OCI-LY1 (cell line): ENCODE results near the gene NOA1.

ENCODE experiments used
- H2AFZ ChIP-seq: fragments of 200-600 bp; sonication (generic), shearing (Covaris generic); 2 replicates; pipeline ENCODE4 v1.6.0; 2014; ENCODE audit warnings: antibody characterized with exemption, mild to moderate bottlenecking, low read length
- H3F3A ChIP-seq: fragments of 200-600 bp; sonication (generic), shearing (Covaris generic); 2 replicates; pipeline ENCODE4 v1.6.0; 2014; ENCODE audit warnings: mild to moderate bottlenecking, antibody characterized with exemption, low read length, moderate library complexity; ENCODE audit not compliant: insufficient read depth
- H3K27ac ChIP-seq: fragments of 200-600 bp; sonication (generic); 2 replicates; pipeline ENCODE4 v1.5.1; 2014; ENCODE audit warnings: low read length, mixed run types, mild to moderate bottlenecking, low read depth; ENCODE audit not compliant: poor library complexity, severe bottlenecking
- H3K27me3 ChIP-seq: fragments of 200-600 bp; sonication (generic); 2 replicates; pipeline ENCODE4 v1.6.0; 2014; ENCODE audit warnings: antibody characterized with exemption, mild to moderate bottlenecking, low read length, moderate library complexity; ENCODE audit not compliant: insufficient read depth
- H3K36me3 ChIP-seq: fragments of 200-600 bp; sonication (generic); 2 replicates; pipeline ENCODE4 v1.6.1; 2014; ENCODE audit warnings: mild to moderate bottlenecking, antibody characterized with exemption, low read length, moderate library complexity, mixed read lengths; ENCODE audit not compliant: insufficient read depth
- H3K4me1 ChIP-seq: fragments of 200-600 bp; sonication (generic); 2 replicates; pipeline ENCODE4 v1.5.1; 2014; ENCODE audit warnings: mild to moderate bottlenecking, low read length, moderate library complexity; ENCODE audit not compliant: insufficient read depth, severe bottlenecking
- H3K4me2 ChIP-seq: fragments of 200-600 bp; sonication (generic), shearing (Covaris generic); 2 replicates; pipeline ENCODE4 v1.6.1; 2014; ENCODE audit warnings: low read length
- H3K4me3 ChIP-seq: fragments of 200-600 bp; sonication (generic); 2 replicates; pipeline ENCODE4 v1.5.1; 2014; ENCODE audit warnings: low read length, low read depth, mild to moderate bottlenecking, mixed read lengths; ENCODE audit not compliant: poor library complexity, severe bottlenecking
- H3K79me2 ChIP-seq: fragments of 200-600 bp; shearing (Covaris generic); 2 replicates; pipeline ENCODE4 v1.6.1; 2016; ENCODE audit warnings: mixed run types, low read length, mixed read lengths; ENCODE audit not compliant: insufficient read depth
- H3K9ac ChIP-seq: fragments of 200-600 bp; sonication (generic), shearing (Covaris generic); 2 replicates; pipeline ENCODE4 v1.6.1; 2014; ENCODE audit warnings: mild to moderate bottlenecking, low read length, mixed read lengths
- H3K9me2 ChIP-seq: fragments of 200-600 bp; sonication (generic), shearing (Covaris generic); 2 replicates; pipeline ENCODE4 v1.6.1; 2014; ENCODE audit warnings: low read depth, mild to moderate bottlenecking, low read length, mixed read lengths
- H3K9me3 ChIP-seq: fragments of 200-600 bp; shearing (Covaris generic); 2 replicates; pipeline ENCODE4 v1.6.1; 2014; ENCODE audit warnings: low read length, mixed read lengths
- H4K20me1 ChIP-seq: fragments of 200-600 bp; sonication (generic), shearing (Covaris generic); 2 replicates; pipeline ENCODE4 v1.6.0; 2016; ENCODE audit warnings: mild to moderate bottlenecking, low read length; ENCODE audit not compliant: insufficient read depth
- CTCF ChIP-seq: fragments of 200-600 bp; sonication (generic), shearing (Covaris generic); IDR thresholded peaks from 2 replicates; pipeline ENCODE4 v1.5.1; 2017; ENCODE audit warnings: mild to moderate bottlenecking, antibody characterized with exemption, low read length, moderate library complexity, mixed read lengths
- EZH2 ChIP-seq: fragments of 200-600 bp; sonication (generic), shearing (Covaris generic); IDR thresholded peaks from 2 replicates; pipeline ENCODE4 v1.8.0; 2017; ENCODE audit warnings: borderline replicate concordance, mixed run types, mild to moderate bottlenecking, antibody characterized with exemption, low read length, moderate library complexity, mixed read lengths

NOA1 gene

DNA sequence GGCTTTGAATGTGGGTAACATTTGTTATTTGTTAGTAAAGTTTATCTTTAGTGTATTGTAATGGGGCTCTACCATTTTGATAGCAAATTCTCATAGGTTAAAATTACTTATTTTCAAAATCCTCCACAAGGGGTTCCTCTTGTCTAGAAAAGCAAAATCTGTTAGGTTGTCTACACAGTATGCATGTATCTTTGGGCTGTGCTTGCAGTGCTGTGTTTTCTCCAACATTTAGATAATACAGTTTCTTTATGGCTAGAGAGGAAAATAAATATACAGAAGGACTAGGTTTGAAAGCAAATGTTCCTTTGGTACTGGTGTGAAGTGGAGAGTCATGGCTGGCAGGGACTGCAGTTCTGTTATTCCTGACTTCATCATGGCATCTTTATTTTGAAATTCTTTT is 41.6 kb upstream of the NOA1 start:
- Histone ChIP-seq H4K20me1 (no peaks in the 10 kb centered on the region), H3K4me3 (no peak overlapping the region), H3K36me3 (peaks cover 93% of the 10 kb centered on the region), H3K9me3 (no peaks in the 10 kb centered on the region), H3K79me2 (no peaks in the 10 kb centered on the region), H3K4me2 (no peak overlapping the region), H3K27me3 (no peaks in the 10 kb centered on the region), H3K9ac (no peak overlapping the region), H3F3A (no peaks in the 10 kb centered on the region), H2AFZ (no peak overlapping the region), H3K27ac (no peak overlapping the region), H3K9me2 (no peaks in the 10 kb centered on the region), H3K4me1 (no peaks in the 10 kb centered on the region)
- TF ChIP-seq CTCF (no peak), EZH2 (no peak)

GRCh38 chr4:57013543-57014120 is 36.2 kb upstream of the NOA1 start:
- H3K4me2 ChIP-seq = no peak overlapping the region
- H2AFZ ChIP-seq = no peak overlapping the region
- no peaks in the 10 kb centered on the region for H3K4me1 ChIP-seq
- no peaks in the 10 kb centered on the region for H3K27me3 ChIP-seq
- TF ChIP-seq EZH2 = no peak
- TF ChIP-seq CTCF = no peak
- no peaks in the 10 kb centered on the region for H3K9me2 ChIP-seq
- no peaks in the 10 kb centered on the region for H3F3A ChIP-seq
- H3K27ac ChIP-seq = no peak overlapping the region
- H3K9me3 ChIP-seq = no peaks in the 10 kb centered on the region
- no peak overlapping the region for H3K9ac ChIP-seq
- no peak overlapping the region for H3K4me3 ChIP-seq
- peaks cover 84% of the 10 kb centered on the region for H3K36me3 ChIP-seq
- H4K20me1 ChIP-seq = no peaks in the 10 kb centered on the region
- H3K79me2 ChIP-seq = no peaks in the 10 kb centered on the region

DNA sequence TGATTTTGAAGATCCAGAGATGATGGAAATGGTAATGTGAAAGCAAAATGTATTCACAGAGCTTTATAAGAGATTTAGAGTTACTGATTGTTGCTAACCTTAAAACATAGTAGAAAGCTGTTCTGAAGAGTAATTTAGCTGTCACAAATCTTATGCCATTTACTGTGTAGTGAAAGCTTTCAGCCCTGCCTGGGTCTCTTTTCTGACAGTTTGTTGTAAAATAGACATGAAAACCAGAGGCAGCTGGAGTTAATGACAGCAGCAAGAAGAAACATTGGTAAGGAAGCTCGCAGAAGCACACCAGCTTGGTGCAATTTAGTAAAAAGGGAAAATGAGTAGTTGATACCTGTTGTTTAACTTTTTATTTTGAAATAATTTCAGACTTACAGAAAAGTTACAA is 22.3 kb upstream of the NOA1 start:
- no peak overlapping the region for H3K4me3 ChIP-seq
- H3K27ac ChIP-seq = no peak overlapping the region
- no peaks in the 10 kb centered on the region for H3K9me3 ChIP-seq
- H3K4me1 ChIP-seq = no peaks in the 10 kb centered on the region
- no peak overlapping the region for H2AFZ ChIP-seq
- no peaks in the 10 kb centered on the region for H3K79me2 ChIP-seq
- H3K4me2 ChIP-seq = no peak overlapping the region
- no peaks in the 10 kb centered on the region for H3F3A ChIP-seq
- no peaks in the 10 kb centered on the region for H4K20me1 ChIP-seq
- no peaks in the 10 kb centered on the region for H3K9me2 ChIP-seq
- no peaks in the 10 kb centered on the region for H3K27me3 ChIP-seq
- TF ChIP-seq CTCF (no peak), EZH2 (no peak)
- peaks cover 86% of the 10 kb centered on the region for H3K36me3 ChIP-seq
- no peak overlapping the region for H3K9ac ChIP-seq
